Lung (tissue), 12 donors: ENCODE data around the gene ZNF236. TPM values are rescaled to one million over a fixed set of nuclear protein-coding genes. Genes with fewer than 3 reads are reported as not detected.

Source experiments
- ATAC-seq: fragments of 200-7000 bp; cut with Tn5 transposase; one replicate; pipeline ENCODE4 v1.9.1; 2020; ENCODE audit warnings: moderate number of reproducible peaks; ENCODE audit not compliant: insufficient read depth, low FRiP score
- DNase-seq, 3 donors: peaks; one replicate each; pipeline ENCODE4 v3.0.0-alpha.2; 2013 to 2017
- H3K27ac ChIP-seq, 2 donors: one replicate each; pipeline ENCODE4 v1.5.1; 2013; ENCODE audit warnings: mild to moderate bottlenecking in 2 of 2, moderate library complexity in 2 of 2, control low read depth in 1 of 2, inconsistent platforms in 1 of 2, low read depth in 1 of 2, low read length in 1 of 2
- H3K27me3 ChIP-seq, 3 donors: one replicate each; pipeline ENCODE4 v1.5.1; 2013; ENCODE audit warnings: low read length in 2 of 3; ENCODE audit not compliant: control insufficient read depth in 3 of 3, insufficient read depth in 3 of 3
- H3K36me3 ChIP-seq, 4 donors: one replicate each; pipeline ENCODE4 v1.5.1; 2013; ENCODE audit warnings: low read length in 4 of 4, mild to moderate bottlenecking in 1 of 4, moderate library complexity in 1 of 4; ENCODE audit not compliant: control insufficient read depth in 4 of 4, insufficient read depth in 4 of 4
- H3K4me1 ChIP-seq, 5 donors: one replicate each; pipeline ENCODE4 v1.5.1; 2013; ENCODE audit warnings: low read length in 5 of 5, mild to moderate bottlenecking in 2 of 5, moderate library complexity in 1 of 5; ENCODE audit not compliant: control insufficient read depth in 5 of 5, insufficient read depth in 5 of 5
- H3K4me3 ChIP-seq: one replicate; pipeline ENCODE4 v1.5.1; 2013; ENCODE audit warnings: mild to moderate bottlenecking, control low read depth, moderate library complexity
- H3K9ac ChIP-seq, 2 donors: one replicate each; pipeline ENCODE4 v1.5.1; 2013; ENCODE audit warnings: low read length in 2 of 2, control low read depth in 1 of 2; ENCODE audit not compliant: insufficient read depth in 1 of 2
- H3K9me3 ChIP-seq, 4 donors: one replicate each; pipeline ENCODE4 v1.5.1; 2013; ENCODE audit warnings: low read length in 3 of 4, mild to moderate bottlenecking in 1 of 4, moderate library complexity in 1 of 4; ENCODE audit not compliant: control insufficient read depth in 4 of 4, insufficient read depth in 3 of 4
- CTCF ChIP-seq: IDR thresholded peaks from 2 replicates; pipeline ENCODE4 v1.5.1; 2012; ENCODE audit warnings: mild to moderate bottlenecking; ENCODE audit errors: control extremely low read depth, extremely low read depth
- WGBS, 2 donors: extraction: QIAGEN DNeasy Blood & Tissue Kit; methylation state at CpG; one replicate each; pipeline ENCODE4 v1.1.7; 2013; 5-methylcytosine and 5-hydroxymethylcytosine counted together
- polyA plus RNA-seq, 2 donors: library from polyadenylated mRNA; stranded (reverse); fragments of 200-250 nt; gene quantifications; one replicate each; pipeline ENCODE4 v1.2.1, GENCODE V29; 2013
- total RNA-seq, 2 donors: library from RNA; depleted of rRNA in 1 of 2; stranded (reverse); fragments of >200 nt in 1 of 2; gene quantifications; one replicate each; pipeline ENCODE4 v1.2.1, GENCODE V29; 2014 to 2021
- donor health status: control.
- donor health status: control.
- donor health status: Bipolar disorder and iron deficiency.
- donor health status: healthy.
- donor health status: DM: yes; HTN: yes; CAD: no.

The ZNF236 gene
- total and polyA plus RNA-seq, 4 donors = 2.4 to 23.1 (median 8.8) TPM

GRCh38 chr18:76859474-76860339 is 37.4 kb downstream of the ZNF236 start:
- TF ChIP-seq CTCF = no peak
- no peak for DNase-seq
- no peak overlapping the region for H3K4me3 ChIP-seq
- no peaks in the 10 kb centered on the region for H3K9me3 ChIP-seq
- H3K36me3 ChIP-seq = peaks cover 12 to 24% (median 15%) of the 10 kb centered on the region in 4 donors
- H3K27ac ChIP-seq = no peak overlapping the region
- WGBS, 2 donors = 90 to 91% methylated on average over 14 of the region's 14 CpGs
- ATAC-seq = no peak
- H3K4me1 ChIP-seq = no peaks in the 10 kb centered on the region
- no peak overlapping the region for H3K9ac ChIP-seq
- H3K27me3 ChIP-seq = no peaks in the 10 kb centered on the region

GRCh38 chr18:76860411-76860810 is 38.1 kb downstream of the ZNF236 start:
- H3K36me3 ChIP-seq = peaks cover 12 to 26% (median 15%) of the 10 kb centered on the region in 4 donors
- H3K27ac ChIP-seq = no peak overlapping the region
- H3K9ac ChIP-seq = no peak overlapping the region
- no peaks in the 10 kb centered on the region for H3K9me3 ChIP-seq
- H3K4me3 ChIP-seq = no peak overlapping the region
- H3K27me3 ChIP-seq = no peaks in the 10 kb centered on the region
- DNase-seq (no peak), ATAC-seq (no peak)
- H3K4me1 ChIP-seq = no peaks in the 10 kb centered on the region
- WGBS, 2 donors = 96% methylated on average over 6 of the region's 6 CpGs
- no peak for TF ChIP-seq CTCF

GRCh38 chr18:76866666-76867065 is 44.3 kb downstream of the ZNF236 start:
- Histone ChIP-seq H3K9me3 (no peaks in the 10 kb centered on the region), H3K36me3 (peaks cover 10 to 26% (median 16%) of the 10 kb centered on the region in 4 donors), H3K27ac (no peak overlapping the region), H3K4me3 (no peak overlapping the region), H3K4me1 (no peaks in the 10 kb centered on the region), H3K27me3 (no peaks in the 10 kb centered on the region), H3K9ac (no peak overlapping the region)
- 79 to 82% methylated on average over 9 of the region's 9 CpGs for WGBS, 2 donors
- DNase-seq = no peak
- no peak for ATAC-seq
- no peak for TF ChIP-seq CTCF
